Measurements from ENCODE around the gene INCA1.
"Not testable (repeated sequence)": the region's sequence is repeated elsewhere in the genome, so short reads cannot be mapped to it uniquely, and the experiment has no call there.

INCA1 gene

GRCh38 chr17:4997302-4998026, at the start of gene INCA1, which contains the start of gene KIF1C:
INCA1 (minus strand) TSS chr17:4997522; CDS start chr17:4994437, 3,085 bp downstream.
KIF1C (plus strand) TSS chr17:4997950; CDS start chr17:5000247, 2,297 bp downstream.
- DNase-seq = peak; percentile 89

- no peak for DNase-seq
These were observed 48.2 kb upstream of the INCA1 start for GRCh38 chr17:5045496-5045895.

- DNase-seq = no peak
These were observed 47.3 kb upstream of the INCA1 start for GRCh38 chr17:5044630-5045029.

- DNase-seq = no peak
These were observed 46.2 kb upstream of the INCA1 start for GRCh38 chr17:5043524-5043923.

- DNase-seq = no peak
These were observed 45.1 kb upstream of the INCA1 start for GRCh38 chr17:5042157-5043022.

GRCh38 chr17:5035315-5035714, 38.0 kb upstream of the INCA1 start, which contains the start of gene SLC52A1:
SLC52A1 (minus strand) TSS chr17:5035426; CDS start chr17:5034606, 820 bp downstream.
- DNase-seq = no peak

GRCh38 chr17:5034651-5035050, 37.3 kb upstream of the INCA1 start:
- DNase-seq = no peak

GRCh38 chr17:5034063-5034462, 36.7 kb upstream of the INCA1 start:
- no peak for DNase-seq

GRCh38 chr17:5033352-5034015, 36.2 kb upstream of the INCA1 start:
- no peak for DNase-seq

- DNase-seq = no peak
These were observed 35.5 kb upstream of the INCA1 start for GRCh38 chr17:5032865-5033264.

- DNase-seq = peak; percentile 81
These were observed 34.2 kb upstream of the INCA1 start for GRCh38 chr17:5031365-5032082.

- not testable (repeated sequence) for DNase-seq
These were observed 32.8 kb upstream of the INCA1 start for GRCh38 chr17:5030168-5030567.

GRCh38 chr17:5027916-5028315, 30.6 kb upstream of the INCA1 start:
- no peak for DNase-seq

GRCh38 chr17:5027299-5027698, 30.0 kb upstream of the INCA1 start:
- DNase-seq = no peak

GRCh38 chr17:5024604-5025003, 27.3 kb upstream of the INCA1 start:
- no peak for DNase-seq

GRCh38 chr17:5023588-5024147, 26.3 kb upstream of the INCA1 start:
- DNase-seq = no peak

GRCh38 chr17:5022171-5022711, 24.9 kb upstream of the INCA1 start:
- DNase-seq = no peak

- no peak for DNase-seq
These were observed 23.2 kb upstream of the INCA1 start for GRCh38 chr17:5020502-5021023.

GRCh38 chr17:5019475-5019956, 22.2 kb upstream of the INCA1 start:
- DNase-seq = no peak

- no peak for DNase-seq
These were observed 17.0 kb upstream of the INCA1 start for GRCh38 chr17:5014357-5014756.

- no peak for DNase-seq
These were observed 14.6 kb upstream of the INCA1 start for GRCh38 chr17:5011928-5012327.

All from stimulated activated CD4-positive, alpha-beta T cell treated with anti-CD3 and anti-CD28 coated beads, Interleukin-2, amount 100 ng/mL, for 48 hours (primary cell).